Measurements from ENCODE around the gene PRKCB. TPM values are rescaled to one million over a fixed set of nuclear protein-coding genes. Genes with fewer than 3 reads are reported as not detected.
A peak's percentile ranks its signal among the peaks of the same experiment; 100 is the strongest.

Gene PRKCB
- total and polyA plus RNA-seq, 2 donors (not counting 1 experiment from before 2014, with no cell fraction given): 0.01 TPM; not detected in 1

GRCh38 chr16:23952128-23952970 lies 116.6 kb downstream of the PRKCB start:
- no peaks in the 10 kb centered on the region for H4K20me1 ChIP-seq (ENCODE audit: control insufficient read depth, extremely low read depth, insufficient read depth, low read length)
- no peak overlapping the region for H2AFZ ChIP-seq (ENCODE audit: low read length)
- no peaks in the 10 kb centered on the region for H3K9me3 ChIP-seq (ENCODE audit: control insufficient read depth, insufficient read depth, low read depth, low read length)
- H3K4me2 ChIP-seq (ENCODE audit: extremely low read depth, insufficient read depth, low read length): no peak overlapping the region
- DNase-seq (ENCODE audit: low read depth in 2 of 2): peak in 1 of 2 donors; percentile 18
- H3K36me3 ChIP-seq (ENCODE audit: control insufficient read depth, insufficient read depth, low read length): no peaks in the 10 kb centered on the region
- no peak overlapping the region for H3K9ac ChIP-seq (ENCODE audit: insufficient read depth, low read length)
- no peak for TF ChIP-seq EZH2 (IDR thresholded peaks at IDR 0.05; ENCODE audit: low read length, missing control alignments)
- TF ChIP-seq CTCF (conservative IDR thresholded peaks at IDR 0.05 in 1 of 2, IDR thresholded peaks at IDR 0.05 in 1 of 2; ENCODE audit: low read depth in 1 of 2, low read length in 2 of 2): no peak
- no peaks in the 10 kb centered on the region for H3K4me1 ChIP-seq (ENCODE audit: control insufficient read depth, extremely low read depth, insufficient read depth, low read length)
- H3K79me2 ChIP-seq (ENCODE audit: control insufficient read depth, insufficient read depth, low read length): no peaks in the 10 kb centered on the region
- H3K27ac ChIP-seq (ENCODE audit: insufficient read depth, low read length): no peak overlapping the region
- no peak overlapping the region for H3K4me3 ChIP-seq (replicated peaks in 1 of 4; ENCODE audit: control extremely low read depth in 1 of 4, insufficient read depth in 1 of 4, low read depth in 3 of 4, low read length in 4 of 4)
- H3K27me3 ChIP-seq (ENCODE audit: control insufficient read depth, insufficient read depth, low read length): no peaks in the 10 kb centered on the region

GRCh38 chr16:23952971-23953300 lies 117.2 kb downstream of the PRKCB start:
- no peak for TF ChIP-seq EZH2 (IDR thresholded peaks at IDR 0.05; ENCODE audit: low read length, missing control alignments)
- no peak for TF ChIP-seq CTCF (conservative IDR thresholded peaks at IDR 0.05 in 1 of 2, IDR thresholded peaks at IDR 0.05 in 1 of 2; ENCODE audit: low read depth in 1 of 2, low read length in 2 of 2)
- H3K36me3 ChIP-seq (ENCODE audit: control insufficient read depth, insufficient read depth, low read length): no peaks in the 10 kb centered on the region
- H3K79me2 ChIP-seq (ENCODE audit: control insufficient read depth, insufficient read depth, low read length): no peaks in the 10 kb centered on the region
- no peaks in the 10 kb centered on the region for H4K20me1 ChIP-seq (ENCODE audit: control insufficient read depth, extremely low read depth, insufficient read depth, low read length)
- no peaks in the 10 kb centered on the region for H3K4me1 ChIP-seq (ENCODE audit: control insufficient read depth, extremely low read depth, insufficient read depth, low read length)
- no peak overlapping the region for H3K27ac ChIP-seq (ENCODE audit: insufficient read depth, low read length)
- H3K9ac ChIP-seq (ENCODE audit: insufficient read depth, low read length): no peak overlapping the region
- no peak overlapping the region for H3K4me2 ChIP-seq (ENCODE audit: extremely low read depth, insufficient read depth, low read length)
- no peak overlapping the region for H2AFZ ChIP-seq (ENCODE audit: low read length)
- no peak for DNase-seq (ENCODE audit: low read depth in 2 of 2)
- no peaks in the 10 kb centered on the region for H3K9me3 ChIP-seq (ENCODE audit: control insufficient read depth, insufficient read depth, low read depth, low read length)
- H3K4me3 ChIP-seq (replicated peaks in 1 of 4; ENCODE audit: control extremely low read depth in 1 of 4, insufficient read depth in 1 of 4, low read depth in 3 of 4, low read length in 4 of 4): no peak overlapping the region
- H3K27me3 ChIP-seq (ENCODE audit: control insufficient read depth, insufficient read depth, low read length): no peaks in the 10 kb centered on the region

GRCh38 chr16:23953476-23953875 lies 117.7 kb downstream of the PRKCB start:
- no peak overlapping the region for H3K4me2 ChIP-seq (ENCODE audit: extremely low read depth, insufficient read depth, low read length)
- no peaks in the 10 kb centered on the region for H3K4me1 ChIP-seq (ENCODE audit: control insufficient read depth, extremely low read depth, insufficient read depth, low read length)
- H3K4me3 ChIP-seq (replicated peaks in 1 of 4; ENCODE audit: control extremely low read depth in 1 of 4, insufficient read depth in 1 of 4, low read depth in 3 of 4, low read length in 4 of 4): no peak overlapping the region
- H3K9me3 ChIP-seq (ENCODE audit: control insufficient read depth, insufficient read depth, low read depth, low read length): no peaks in the 10 kb centered on the region
- H2AFZ ChIP-seq (ENCODE audit: low read length): no peak overlapping the region
- TF ChIP-seq EZH2 (IDR thresholded peaks at IDR 0.05; ENCODE audit: low read length, missing control alignments) (no peak), CTCF (conservative IDR thresholded peaks at IDR 0.05 in 1 of 2, IDR thresholded peaks at IDR 0.05 in 1 of 2; ENCODE audit: low read depth in 1 of 2, low read length in 2 of 2) (no peak)
- H3K27me3 ChIP-seq (ENCODE audit: control insufficient read depth, insufficient read depth, low read length): no peaks in the 10 kb centered on the region
- no peak overlapping the region for H3K9ac ChIP-seq (ENCODE audit: insufficient read depth, low read length)
- H3K36me3 ChIP-seq (ENCODE audit: control insufficient read depth, insufficient read depth, low read length): no peaks in the 10 kb centered on the region
- H3K79me2 ChIP-seq (ENCODE audit: control insufficient read depth, insufficient read depth, low read length): no peaks in the 10 kb centered on the region
- H4K20me1 ChIP-seq (ENCODE audit: control insufficient read depth, extremely low read depth, insufficient read depth, low read length): no peaks in the 10 kb centered on the region
- no peak for DNase-seq (ENCODE audit: low read depth in 2 of 2)
- no peak overlapping the region for H3K27ac ChIP-seq (ENCODE audit: insufficient read depth, low read length)
